Uterus (tissue), 4 donors: ENCODE results near the gene GLOD4. TPM values are rescaled to one million over a fixed set of nuclear protein-coding genes. Genes with fewer than 3 reads are reported as not detected.
A peak's percentile ranks its signal among the peaks of the same experiment; 100 is the strongest.

Source experiments
- DNase-seq, 2 donors: peaks; one replicate each; pipeline ENCODE4 v3.0.0-alpha.2; 2019 to 2020
- H3K27ac ChIP-seq, 2 donors: fragments of 200-600 bp; sonication (generic); 1 replicate in 1 of 2; 2 replicates in 1 of 2; pipeline ENCODE4 v1.5.1; 2016 to 2018
- H3K27me3 ChIP-seq, 2 donors: fragments of 200-600 bp; sonication (generic); one replicate each; pipeline ENCODE4 v1.5.1; 2018 to 2019; ENCODE audit warnings: control low read depth in 1 of 2
- H3K36me3 ChIP-seq, 2 donors: fragments of 200-600 bp; sonication (generic); one replicate each; pipeline ENCODE4 v1.5.1; 2019; ENCODE audit warnings: control low read depth in 1 of 2
- H3K4me1 ChIP-seq, 2 donors: fragments of 200-600 bp; sonication (generic); one replicate each; pipeline ENCODE4 v1.5.1; 2018 to 2019; ENCODE audit warnings: control low read depth in 1 of 2
- H3K4me3 ChIP-seq, 2 donors: fragments of 200-600 bp; sonication (generic); 1 replicate in 1 of 2; 2 replicates in 1 of 2; pipeline ENCODE4 v1.5.1; 2018 to 2019; ENCODE audit warnings: mild to moderate bottlenecking in 1 of 2
- H3K9me3 ChIP-seq, 2 donors: fragments of 200-600 bp; sonication (generic); one replicate each; pipeline ENCODE4 v1.5.1; 2019; ENCODE audit warnings: control low read depth in 1 of 2
- CTCF ChIP-seq, 4 experiments: fragments of 200-600 bp in 2 of 4; fragments of 450-650 bp in 2 of 4; sonication (generic) in 2 of 4; IDR thresholded peaks; one replicate each; pipeline ENCODE4 v1.5.1; 2016 to 2019; ENCODE audit warnings: antibody characterized with exemption in 4 of 4, mild to moderate bottlenecking in 2 of 4, moderate library complexity in 1 of 4
- POLR2A ChIP-seq, 2 donors: fragments of 450-650 bp; IDR thresholded peaks; one replicate each; pipeline ENCODE4 v1.6.1; 2016; ENCODE audit warnings: antibody characterized with exemption in 2 of 2, mild to moderate bottlenecking in 1 of 2, moderate library complexity in 1 of 2
- intact Hi-C: fragments of 100-400 bp; cut with DNase I; formaldehyde crosslinking; loops from one replicate; pipeline ENCODE4 v1.15.1; 2023; ENCODE audit warnings: low total_unique reads
- total RNA-seq, 4 donors: library from RNA; depleted of rRNA in 3 of 4; stranded (reverse); fragments of >200 nt in 3 of 4; gene quantifications; one replicate each; pipeline versions ENCODE4 v1.1.0 to v1.2.4, GENCODE V29; 2014 to 2023
- donor health status: DM: yes; HTN: yes; CAD: no.

GLOD4 gene
- total RNA-seq, 4 donors from 2014 or later = 16.4 to 77.4 (median 35.8) TPM

GRCh38 chr17:797236-797840 is 15.3 kb upstream of the GLOD4 start:
- H3K4me1 ChIP-seq = no peaks in the 10 kb centered on the region
- H3K36me3 ChIP-seq = no peaks in the 10 kb centered on the region
- intact Hi-C loops = no loop called here
- no peak for DNase-seq
- H3K9me3 ChIP-seq = no peaks in the 10 kb centered on the region
- no peak overlapping the region for H3K4me3 ChIP-seq
- H3K27me3 ChIP-seq = no peaks in the 10 kb centered on the region
- no peak for TF ChIP-seq POLR2A (IDR thresholded peaks at IDR 0.05)
- no peak for TF ChIP-seq CTCF (IDR thresholded peaks at IDR 0.05)
- no peak overlapping the region for H3K27ac ChIP-seq

GRCh38 chr17:796609-797008 is 14.5 kb upstream of the GLOD4 start:
- no peak for TF ChIP-seq CTCF (IDR thresholded peaks at IDR 0.05)
- no peak for TF ChIP-seq POLR2A (IDR thresholded peaks at IDR 0.05)
- DNase-seq = no peak
- no peaks in the 10 kb centered on the region for H3K27me3 ChIP-seq
- H3K36me3 ChIP-seq = no peaks in the 10 kb centered on the region
- intact Hi-C loops = no loop called here
- H3K4me3 ChIP-seq = no peak overlapping the region
- no peak overlapping the region for H3K27ac ChIP-seq
- no peaks in the 10 kb centered on the region for H3K4me1 ChIP-seq
- H3K9me3 ChIP-seq = no peaks in the 10 kb centered on the region

GRCh38 chr17:795721-796120 is 13.6 kb upstream of the GLOD4 start:
- Histone ChIP-seq H3K27me3 (no peaks in the 10 kb centered on the region), H3K36me3 (no peaks in the 10 kb centered on the region), H3K4me1 (no peaks in the 10 kb centered on the region), H3K27ac (peak overlapping the region; percentile 62 to 69), H3K9me3 (no peaks in the 10 kb centered on the region), H3K4me3 (no peak overlapping the region)
- intact Hi-C loops = no loop called here
- TF ChIP-seq CTCF (IDR thresholded peaks at IDR 0.05) (no peak), POLR2A (IDR thresholded peaks at IDR 0.05) (no peak)
- DNase-seq = no peak

- peak overlapping the region; percentile 62 to 69 for H3K27ac ChIP-seq
Observed at GRCh38 chr17:795276-795675, 13.2 kb upstream of the GLOD4 start.

More at GRCh38 chr17:795276-795675, 13.2 kb upstream of the GLOD4 start:
- DNase-seq = no peak
- Histone ChIP-seq H3K4me1 (no peaks in the 10 kb centered on the region), H3K27me3 (no peaks in the 10 kb centered on the region), H3K9me3 (no peaks in the 10 kb centered on the region), H3K36me3 (no peaks in the 10 kb centered on the region), H3K4me3 (no peak overlapping the region)
- intact Hi-C loops = no loop called here
- no peak for TF ChIP-seq POLR2A (IDR thresholded peaks at IDR 0.05)
- TF ChIP-seq CTCF (IDR thresholded peaks at IDR 0.05) = no peak
